Astrocyte (in vitro differentiated cells and primary cell): Measurements from ENCODE around the gene CDH9. TPM values are rescaled to one million over a fixed set of nuclear protein-coding genes. Genes with fewer than 3 reads are reported as not detected.
"Not testable (repeated sequence)": the region's sequence is repeated elsewhere in the genome, so short reads cannot be mapped to it uniquely, and the experiment has no call there.

Experiments used
- DNase-seq: peaks from one replicate; pipeline ENCODE4 v3.0.0-alpha.2; 2010; ENCODE audit warnings: low read depth
- FAIRE-seq: peaks from 2 replicates; lab custom pipeline; 2011; peaks lifted over from hg19 to GRCh38; lab: Jason Lieb, UNC
- H2AFZ ChIP-seq: 2 replicates; pipeline ENCODE4 v1.6.0; 2012; ENCODE audit warnings: low read depth, low read length, inconsistent platforms
- H3K27ac ChIP-seq: 2 replicates; pipeline ENCODE4 v1.5.1; 2011; ENCODE audit warnings: low read depth, low read length, inconsistent platforms
- H3K27me3 ChIP-seq: 2 replicates; pipeline ENCODE4 v1.6.0; 2011; ENCODE audit warnings: low read length, inconsistent platforms; ENCODE audit not compliant: insufficient read depth
- H3K36me3 ChIP-seq: 2 replicates; pipeline ENCODE4 v1.5.1; 2011; ENCODE audit warnings: low read length, inconsistent platforms; ENCODE audit not compliant: insufficient read depth
- H3K4me1 ChIP-seq: 2 replicates; pipeline ENCODE4 v1.5.1; 2011; ENCODE audit warnings: low read length, inconsistent platforms; ENCODE audit not compliant: insufficient read depth
- H3K4me2 ChIP-seq: 2 replicates; pipeline ENCODE4 v1.6.0; 2012; ENCODE audit warnings: low read length, inconsistent platforms
- H3K4me3 ChIP-seq: 2 replicates; pipeline ENCODE4 v1.5.1; 2011; ENCODE audit warnings: low read depth, mild to moderate bottlenecking, low read length, inconsistent platforms; ENCODE audit not compliant: insufficient read depth
- H3K79me2 ChIP-seq: 2 replicates; pipeline ENCODE4 v1.6.0; 2012; ENCODE audit warnings: mild to moderate bottlenecking, low read length, inconsistent platforms; ENCODE audit not compliant: insufficient read depth
- H3K9ac ChIP-seq: 2 replicates; pipeline ENCODE4 v1.6.0; 2012; ENCODE audit warnings: mild to moderate bottlenecking, low read length, inconsistent platforms
- H3K9me3 ChIP-seq: 2 replicates; pipeline ENCODE4 v1.5.1; 2012; ENCODE audit warnings: low read depth, mild to moderate bottlenecking, low read length, inconsistent platforms; ENCODE audit not compliant: insufficient read depth
- H4K20me1 ChIP-seq: 2 replicates; pipeline ENCODE4 v1.6.0; 2012; ENCODE audit warnings: low read length, inconsistent platforms; ENCODE audit not compliant: insufficient read depth
- H3K27ac Mint-ChIP-seq: one replicate; pipeline ENCODE4 v1.8.0; 2021; ENCODE audit warnings: mild to moderate bottlenecking, mixed read lengths; ENCODE audit not compliant: unreplicated experiment
- H3K27me3 Mint-ChIP-seq: one replicate; pipeline ENCODE4 v1.8.0; 2021; ENCODE audit warnings: low read depth, mixed read lengths; ENCODE audit not compliant: unreplicated experiment
- H3K36me3 Mint-ChIP-seq: one replicate; pipeline ENCODE4 v1.8.0; 2021; ENCODE audit warnings: low read depth, mixed read lengths; ENCODE audit not compliant: unreplicated experiment
- H3K4me1 Mint-ChIP-seq: one replicate; pipeline ENCODE4 v1.8.0; 2021; ENCODE audit warnings: low read depth, mixed read lengths; ENCODE audit not compliant: unreplicated experiment
- H3K4me3 Mint-ChIP-seq: one replicate; pipeline ENCODE4 v1.8.0; 2021; ENCODE audit warnings: mild to moderate bottlenecking, moderate library complexity, mixed read lengths; ENCODE audit not compliant: unreplicated experiment
- H3K9me3 Mint-ChIP-seq: one replicate; pipeline ENCODE4 v1.8.0; 2021; ENCODE audit warnings: mild to moderate bottlenecking, mixed read lengths; ENCODE audit not compliant: unreplicated experiment
- EZH2 ChIP-seq: IDR thresholded peaks from 2 replicates; pipeline ENCODE4 v1.6.1; 2012; ENCODE audit warnings: mild to moderate bottlenecking, low read length, inconsistent platforms; ENCODE audit not compliant: insufficient read depth
- total RNA-seq: library from RNA; stranded (reverse); gene quantifications from 2 replicates; pipeline ENCODE4 v1.2.1, GENCODE V29; 2021
- TF ChIP-seq, protein P1 (sequence below): IDR thresholded peaks from 2 replicates; pipeline ENCODE4 v1.5.1; 2011; ENCODE audit warnings: low read depth, mild to moderate bottlenecking, inconsistent platforms, low read length, moderate library complexity; ENCODE audit not compliant: insufficient read depth

CDH9 gene
- total RNA-seq, 1 donor from 2014 or later = not detected

DNA sequence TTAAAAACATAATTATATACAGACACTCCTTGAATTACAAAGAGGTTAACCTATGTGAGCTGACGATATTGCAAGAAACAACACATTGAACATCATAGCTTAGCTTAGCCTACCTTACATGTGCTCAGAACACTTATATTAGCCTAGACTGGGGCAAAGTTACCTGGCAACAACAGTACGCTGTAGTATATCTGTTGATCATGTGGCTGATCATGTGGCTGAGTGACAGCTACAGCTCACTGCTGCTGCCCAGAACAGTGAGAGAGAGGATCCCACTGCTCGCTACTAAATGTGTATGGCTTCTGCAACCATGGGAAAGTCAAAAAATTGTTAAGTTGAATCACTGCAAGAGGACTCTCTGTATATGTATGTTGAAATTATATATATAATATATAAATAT is 169.9 kb downstream of the CDH9 start:
- Mint-ChIP-seq H3K9me3 (no peaks in the 10 kb centered on the region), H3K36me3 (no peaks in the 10 kb centered on the region), H3K4me3 (no peak overlapping the region), H3K27ac (no peak overlapping the region), H3K4me1 (no peaks in the 10 kb centered on the region), H3K27me3 (no peaks in the 10 kb centered on the region)
- Histone ChIP-seq H3K79me2 (no peaks in the 10 kb centered on the region), H3K4me2 (no peak overlapping the region), H3K27me3 (no peaks in the 10 kb centered on the region), H4K20me1 (no peaks in the 10 kb centered on the region), H3K4me3 (no peak overlapping the region), H3K9ac (no peak overlapping the region), H3K36me3 (no peaks in the 10 kb centered on the region), H2AFZ (no peak overlapping the region), H3K27ac (no peak overlapping the region), H3K9me3 (no peaks in the 10 kb centered on the region), H3K4me1 (no peaks in the 10 kb centered on the region)
- DNase-seq (no peak), FAIRE-seq (no peak)
- no peak for TF ChIP-seq EZH2
- TF ChIP-seq, protein P1, sequence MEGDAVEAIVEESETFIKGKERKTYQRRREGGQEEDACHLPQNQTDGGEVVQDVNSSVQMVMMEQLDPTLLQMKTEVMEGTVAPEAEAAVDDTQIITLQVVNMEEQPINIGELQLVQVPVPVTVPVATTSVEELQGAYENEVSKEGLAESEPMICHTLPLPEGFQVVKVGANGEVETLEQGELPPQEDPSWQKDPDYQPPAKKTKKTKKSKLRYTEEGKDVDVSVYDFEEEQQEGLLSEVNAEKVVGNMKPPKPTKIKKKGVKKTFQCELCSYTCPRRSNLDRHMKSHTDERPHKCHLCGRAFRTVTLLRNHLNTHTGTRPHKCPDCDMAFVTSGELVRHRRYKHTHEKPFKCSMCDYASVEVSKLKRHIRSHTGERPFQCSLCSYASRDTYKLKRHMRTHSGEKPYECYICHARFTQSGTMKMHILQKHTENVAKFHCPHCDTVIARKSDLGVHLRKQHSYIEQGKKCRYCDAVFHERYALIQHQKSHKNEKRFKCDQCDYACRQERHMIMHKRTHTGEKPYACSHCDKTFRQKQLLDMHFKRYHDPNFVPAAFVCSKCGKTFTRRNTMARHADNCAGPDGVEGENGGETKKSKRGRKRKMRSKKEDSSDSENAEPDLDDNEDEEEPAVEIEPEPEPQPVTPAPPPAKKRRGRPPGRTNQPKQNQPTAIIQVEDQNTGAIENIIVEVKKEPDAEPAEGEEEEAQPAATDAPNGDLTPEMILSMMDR = no peak

DNA sequence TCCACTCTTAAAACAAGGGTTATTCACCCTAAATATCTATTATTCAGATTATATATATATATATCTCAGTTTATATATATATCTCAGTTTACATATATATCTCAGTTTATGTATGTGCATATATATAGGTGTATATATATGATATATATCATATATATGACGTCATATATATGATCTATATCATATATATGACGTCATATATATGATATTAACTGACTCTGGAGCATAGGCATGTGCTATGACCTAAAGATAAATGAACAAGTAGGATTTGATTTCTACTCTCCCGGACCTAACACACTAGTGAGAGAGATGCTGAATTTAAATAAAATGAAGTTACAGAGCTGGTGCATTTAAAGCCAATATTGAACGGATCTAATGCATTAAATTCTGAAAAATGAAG is 174.3 kb downstream of the CDH9 start:
- no peak for DNase-seq
- H3K4me2 ChIP-seq = no peak overlapping the region
- H3K79me2 ChIP-seq = no peaks in the 10 kb centered on the region
- no peaks in the 10 kb centered on the region for H3K27me3 ChIP-seq
- Mint-ChIP-seq H3K27me3 (no peaks in the 10 kb centered on the region), H3K9me3 (no peaks in the 10 kb centered on the region), H3K27ac (no peak overlapping the region), H3K4me1 (no peaks in the 10 kb centered on the region), H3K4me3 (no peak overlapping the region), H3K36me3 (no peaks in the 10 kb centered on the region)
- H3K4me3 ChIP-seq = no peak overlapping the region
- H3K4me1 ChIP-seq = no peaks in the 10 kb centered on the region
- no peaks in the 10 kb centered on the region for H4K20me1 ChIP-seq
- no peak overlapping the region for H2AFZ ChIP-seq
- H3K9ac ChIP-seq = no peak overlapping the region
- no peaks in the 10 kb centered on the region for H3K36me3 ChIP-seq
- TF ChIP-seq EZH2 = no peak
- TF ChIP-seq, protein P1 = no peak
- FAIRE-seq = no peak
- H3K9me3 ChIP-seq = no peaks in the 10 kb centered on the region
- H3K27ac ChIP-seq = no peak overlapping the region

DNA sequence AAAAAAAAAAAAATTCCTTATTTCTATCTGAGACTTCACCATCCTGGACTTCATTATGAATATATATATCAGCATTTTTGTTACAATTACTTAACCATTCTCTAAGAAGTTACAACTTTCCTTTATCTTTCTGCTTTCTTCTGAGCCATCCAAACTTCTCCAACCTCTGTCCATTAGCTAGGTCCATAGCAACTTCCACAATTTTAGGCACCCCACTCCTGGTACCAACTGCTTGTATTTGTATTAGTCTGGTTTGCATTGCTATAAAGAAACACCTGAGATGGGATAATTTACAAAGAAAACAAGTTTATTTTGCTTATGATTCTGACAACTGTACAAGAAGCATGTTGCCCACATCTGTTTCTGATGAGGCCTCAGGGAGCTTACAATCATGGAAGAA is 182.1 kb downstream of the CDH9 start:
- H3K4me3 Mint-ChIP-seq = no peak overlapping the region
- no peaks in the 10 kb centered on the region for H3K79me2 ChIP-seq
- H3K27me3 ChIP-seq = no peaks in the 10 kb centered on the region
- H3K9me3 ChIP-seq = peaks cover 5% of the 10 kb centered on the region
- H3K9me3 Mint-ChIP-seq = peaks cover 15% of the 10 kb centered on the region
- H3K9ac ChIP-seq = no peak overlapping the region
- H3K36me3 ChIP-seq = no peaks in the 10 kb centered on the region
- peaks cover 3% of the 10 kb centered on the region for H3K36me3 Mint-ChIP-seq
- DNase-seq (no peak), FAIRE-seq (no peak)
- H3K27ac Mint-ChIP-seq = no peak overlapping the region
- H4K20me1 ChIP-seq = no peaks in the 10 kb centered on the region
- no peaks in the 10 kb centered on the region for H3K4me1 ChIP-seq
- no peak overlapping the region for H3K4me2 ChIP-seq
- TF ChIP-seq EZH2 = no peak
- TF ChIP-seq, protein P1 = no peak
- no peak overlapping the region for H3K27ac ChIP-seq
- no peak overlapping the region for H3K4me3 ChIP-seq
- H2AFZ ChIP-seq = no peak overlapping the region
- H3K4me1 Mint-ChIP-seq = no peaks in the 10 kb centered on the region
- no peaks in the 10 kb centered on the region for H3K27me3 Mint-ChIP-seq

DNA sequence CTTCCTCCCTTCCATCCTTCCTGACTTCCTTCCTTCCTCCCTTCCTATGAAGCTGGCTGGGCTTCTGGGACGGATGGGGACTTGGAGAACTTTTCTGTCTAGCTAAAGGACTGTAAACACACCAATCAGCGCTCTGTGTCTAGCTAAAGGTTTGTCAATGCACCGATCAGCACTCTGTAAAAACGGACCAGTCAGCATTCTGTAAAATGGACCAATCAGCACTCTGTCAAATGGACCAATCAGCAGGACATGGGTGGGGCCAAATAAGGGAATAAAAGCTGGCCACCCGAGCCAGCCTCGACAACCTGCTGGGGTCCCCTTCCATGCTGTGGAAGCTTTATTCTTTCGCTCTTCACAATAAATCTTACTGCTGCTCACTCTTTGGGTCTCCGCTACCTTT is 185.9 kb downstream of the CDH9 start:
- FAIRE-seq, H3K36me3 Mint-ChIP-seq: not testable (repeated sequence)
- H3K9me3 Mint-ChIP-seq = peaks cover 18% of the 10 kb centered on the region

More for the DNA sequence above, 185.9 kb downstream of the CDH9 start:
- not testable (repeated sequence) for H3K27me3 ChIP-seq, H3K9ac ChIP-seq, H2AFZ ChIP-seq, H3K27ac ChIP-seq, H3K79me2 ChIP-seq, H3K4me3 Mint-ChIP-seq, H3K4me3 ChIP-seq, H3K4me2 ChIP-seq, H3K27me3 Mint-ChIP-seq, H3K27ac Mint-ChIP-seq, H3K36me3 ChIP-seq, H3K4me1 Mint-ChIP-seq, H4K20me1 ChIP-seq, H3K4me1 ChIP-seq, H3K9me3 ChIP-seq, DNase-seq
